Activated T-cell treated with anti-CD3 and anti-CD28 coated beads, Interleukin-2, amount 50 U/mL, for 1 hour (primary cell): ENCODE results near the gene SARDH.

ENCODE experiments used
- DNase-seq: peaks from one replicate; pipeline ENCODE4 v3.0.0-alpha.2; 2020

Gene SARDH, protein sequence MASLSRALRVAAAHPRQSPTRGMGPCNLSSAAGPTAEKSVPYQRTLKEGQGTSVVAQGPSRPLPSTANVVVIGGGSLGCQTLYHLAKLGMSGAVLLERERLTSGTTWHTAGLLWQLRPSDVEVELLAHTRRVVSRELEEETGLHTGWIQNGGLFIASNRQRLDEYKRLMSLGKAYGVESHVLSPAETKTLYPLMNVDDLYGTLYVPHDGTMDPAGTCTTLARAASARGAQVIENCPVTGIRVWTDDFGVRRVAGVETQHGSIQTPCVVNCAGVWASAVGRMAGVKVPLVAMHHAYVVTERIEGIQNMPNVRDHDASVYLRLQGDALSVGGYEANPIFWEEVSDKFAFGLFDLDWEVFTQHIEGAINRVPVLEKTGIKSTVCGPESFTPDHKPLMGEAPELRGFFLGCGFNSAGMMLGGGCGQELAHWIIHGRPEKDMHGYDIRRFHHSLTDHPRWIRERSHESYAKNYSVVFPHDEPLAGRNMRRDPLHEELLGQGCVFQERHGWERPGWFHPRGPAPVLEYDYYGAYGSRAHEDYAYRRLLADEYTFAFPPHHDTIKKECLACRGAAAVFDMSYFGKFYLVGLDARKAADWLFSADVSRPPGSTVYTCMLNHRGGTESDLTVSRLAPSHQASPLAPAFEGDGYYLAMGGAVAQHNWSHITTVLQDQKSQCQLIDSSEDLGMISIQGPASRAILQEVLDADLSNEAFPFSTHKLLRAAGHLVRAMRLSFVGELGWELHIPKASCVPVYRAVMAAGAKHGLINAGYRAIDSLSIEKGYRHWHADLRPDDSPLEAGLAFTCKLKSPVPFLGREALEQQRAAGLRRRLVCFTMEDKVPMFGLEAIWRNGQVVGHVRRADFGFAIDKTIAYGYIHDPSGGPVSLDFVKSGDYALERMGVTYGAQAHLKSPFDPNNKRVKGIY

DNA sequence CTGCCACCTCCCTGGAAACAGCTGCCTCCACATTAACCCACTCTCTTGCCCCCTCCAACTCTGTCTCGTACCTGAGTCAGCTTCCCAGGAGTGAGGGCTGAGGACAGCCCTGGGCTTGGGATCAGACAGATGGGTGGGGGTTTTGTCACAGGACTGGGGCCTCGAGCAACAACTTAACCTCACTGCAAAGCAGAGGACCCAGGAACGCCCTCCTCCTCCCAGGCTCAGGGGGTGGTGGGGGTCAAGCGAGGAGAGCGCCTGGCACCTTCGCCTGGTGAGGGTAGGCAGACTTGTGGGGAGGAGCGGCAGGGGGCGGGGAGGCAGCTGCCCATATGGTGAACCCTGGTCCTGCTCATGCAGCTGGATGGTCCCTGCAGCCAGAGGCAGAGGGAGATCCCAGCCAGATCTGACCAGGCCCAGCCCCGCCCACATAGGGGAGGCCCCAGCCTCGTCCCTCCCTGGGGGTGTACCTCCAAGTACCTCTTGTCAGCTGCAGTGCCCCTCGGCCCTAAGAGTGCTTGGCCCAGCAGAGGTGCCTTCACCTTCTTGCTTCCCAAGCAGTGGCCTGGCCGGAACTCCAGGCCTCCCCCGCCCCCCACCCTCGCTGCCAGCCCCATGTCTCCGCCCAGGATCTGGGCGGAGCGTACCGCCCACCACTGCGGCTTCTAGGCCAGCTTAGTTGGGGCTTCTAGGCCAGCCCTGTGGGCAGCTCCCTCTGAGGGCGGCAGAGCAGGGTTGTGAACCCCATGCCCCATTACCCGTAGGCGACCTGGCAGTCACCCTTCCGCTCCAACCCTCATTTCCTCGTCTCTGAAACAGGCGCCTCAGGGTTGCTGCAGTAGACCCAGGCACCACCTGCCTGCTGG lies at the start of gene SARDH:
Gene SARDH, minus strand, starts transcription at position 579 of the 866 bp plus-strand sequence. CDS start 4,179 bp downstream, outside the sequence.
- peak; percentile 54 for DNase-seq

- no peak for DNase-seq
Observed at GRCh38 chr9:133787754-133788025, 49.5 kb upstream of the SARDH start.

GRCh38 chr9:133786907-133787753 lies 49.0 kb upstream of the SARDH start:
- no peak for DNase-seq

- no peak for DNase-seq
Observed at GRCh38 chr9:133786371-133786753, 48.2 kb upstream of the SARDH start.

- DNase-seq = no peak
Observed at GRCh38 chr9:133785753-133786370, 47.7 kb upstream of the SARDH start.

GRCh38 chr9:133784731-133785561 lies 46.8 kb upstream of the SARDH start:
- no peak for DNase-seq

DNA sequence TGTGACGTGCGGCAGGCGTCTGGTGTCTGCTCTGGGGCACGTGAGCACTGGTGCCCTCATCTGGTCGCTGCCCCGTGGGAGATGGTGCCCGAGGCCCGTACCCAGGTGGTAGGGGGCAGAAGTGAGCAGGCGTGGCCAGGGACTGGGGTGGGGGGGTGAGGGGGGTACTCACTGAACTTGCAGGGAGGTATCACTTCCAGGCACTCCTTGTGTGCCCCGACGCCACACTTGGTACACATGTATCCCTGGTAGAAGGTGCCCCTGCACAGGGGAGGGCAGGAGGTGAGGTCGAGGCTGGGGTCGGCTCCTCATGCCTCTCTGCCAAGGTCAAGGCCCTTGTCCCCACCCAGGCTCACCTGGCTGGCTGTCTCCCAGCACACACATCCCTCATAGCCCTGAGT lies 45.2 kb upstream of the SARDH start:
- DNase-seq = no peak

GRCh38 chr9:133782157-133783130 lies 44.3 kb upstream of the SARDH start:
- peak; percentile 64 for DNase-seq

DNA sequence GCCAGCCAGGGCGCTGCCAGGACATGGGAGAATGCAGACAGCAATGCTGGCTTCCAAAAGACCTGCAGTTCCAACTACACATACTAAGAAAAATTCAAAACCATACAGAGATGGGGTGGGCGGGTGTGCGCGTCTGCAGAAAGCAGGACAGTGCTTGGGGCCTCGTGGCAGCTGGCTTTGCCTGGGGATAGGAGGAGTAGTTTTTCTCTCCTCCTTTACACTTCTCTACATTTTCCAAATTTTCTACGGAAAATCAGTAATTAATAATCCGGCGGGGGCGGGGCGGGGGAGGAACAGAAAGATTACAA lies 43.6 kb upstream of the SARDH start:
- no peak for DNase-seq

GRCh38 chr9:133780962-133781827 lies 43.0 kb upstream of the SARDH start:
- DNase-seq = no peak

GRCh38 chr9:133780404-133780945 lies 42.3 kb upstream of the SARDH start:
- no peak for DNase-seq

DNA sequence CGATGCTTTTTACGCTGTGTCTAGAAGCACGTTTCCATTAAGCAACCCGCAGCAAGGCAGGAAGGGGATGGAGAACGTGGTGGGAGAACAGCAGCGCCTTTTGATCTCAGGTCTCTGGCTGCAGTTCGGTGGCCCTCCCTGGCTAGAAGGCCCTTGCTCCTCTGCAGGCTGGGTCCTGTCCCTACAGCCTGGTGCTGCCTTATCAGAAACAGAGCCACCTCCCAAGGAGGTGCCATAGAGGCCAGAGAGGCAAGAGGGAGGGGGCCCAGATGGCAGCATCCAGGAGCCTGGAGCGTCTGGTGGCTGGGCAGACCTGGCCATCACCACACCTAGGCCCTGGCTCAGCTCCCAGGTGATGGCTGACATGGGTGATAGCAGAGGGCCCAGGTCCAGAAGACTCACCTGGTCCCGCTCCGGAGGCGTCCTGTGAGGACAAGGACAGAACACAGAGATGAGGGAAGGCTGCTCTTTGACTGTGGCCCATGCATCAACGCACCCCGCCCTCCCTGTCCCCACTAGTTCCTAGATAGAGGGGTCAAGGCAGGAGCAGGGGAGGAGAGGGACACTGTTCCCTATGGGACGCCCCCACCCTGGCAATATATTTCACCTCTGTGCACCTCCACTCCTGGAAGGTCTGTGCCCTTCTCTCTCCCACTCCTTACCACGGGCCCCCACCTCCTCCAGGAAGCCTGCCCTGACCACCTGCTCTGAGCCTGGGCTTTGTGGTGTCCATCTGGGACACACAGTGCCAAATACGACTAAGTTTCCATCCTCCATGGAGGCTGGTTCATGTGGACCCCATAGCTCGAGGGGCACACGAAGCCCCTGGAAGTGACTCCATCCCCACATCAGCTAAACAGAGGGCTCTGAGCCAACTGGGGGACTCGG lies 41.6 kb upstream of the SARDH start:
- DNase-seq = no peak

DNA sequence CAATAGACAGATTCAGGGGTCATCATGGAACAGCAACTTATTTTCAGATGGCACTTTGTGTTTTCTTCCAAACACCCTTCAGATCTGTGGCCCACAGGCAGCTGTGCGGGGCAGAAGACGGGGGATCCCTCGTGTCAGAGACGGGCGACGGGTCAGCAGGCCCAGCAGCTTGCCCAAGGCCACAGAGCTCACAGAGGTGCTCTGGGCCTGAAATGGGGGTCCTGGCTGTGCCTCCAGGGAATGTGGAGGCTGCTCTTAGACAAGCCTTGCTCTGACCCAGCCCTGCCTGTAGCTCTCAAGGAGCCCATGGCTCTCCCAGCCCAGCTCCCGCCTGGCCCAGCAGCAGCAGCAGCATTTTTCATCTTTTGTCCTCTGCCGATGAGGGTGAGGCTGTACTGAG lies 40.9 kb upstream of the SARDH start:
- DNase-seq = no peak

DNA sequence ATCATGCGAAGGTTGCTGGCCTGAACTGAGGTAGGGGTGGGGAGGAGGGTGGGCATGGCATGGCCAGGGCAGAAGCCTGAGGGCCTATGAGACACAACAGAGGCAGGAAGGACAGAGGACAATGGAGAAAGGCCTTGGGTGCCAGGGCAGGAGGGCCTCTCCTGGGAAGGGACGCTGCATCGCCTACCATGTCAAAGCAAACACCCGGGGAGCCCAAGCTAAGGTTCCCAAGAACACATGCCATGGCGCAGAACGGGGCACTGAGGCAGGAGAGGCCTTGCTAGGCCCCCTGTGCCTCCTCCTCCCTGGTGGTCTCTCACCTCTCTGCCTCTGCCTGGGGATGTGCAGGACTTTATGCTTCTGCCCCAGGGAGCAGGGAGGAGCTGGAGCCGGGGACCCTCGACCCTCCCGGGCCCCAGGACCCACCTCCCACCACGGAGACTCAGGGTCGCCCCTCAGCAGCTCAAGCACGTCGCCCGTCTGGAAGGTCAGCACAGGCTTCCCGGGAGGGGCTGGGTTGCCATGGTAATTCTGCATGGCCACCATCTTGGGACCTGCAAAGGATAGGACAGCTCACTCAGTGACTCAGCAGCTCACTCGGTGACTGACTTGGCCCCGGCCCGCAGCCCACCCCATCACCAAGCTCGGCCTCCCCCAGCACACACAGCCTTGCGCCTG lies 40.3 kb upstream of the SARDH start:
- no peak for DNase-seq

- DNase-seq = no peak
Observed at GRCh38 chr9:133777871-133778270, 39.7 kb upstream of the SARDH start.

- no peak for DNase-seq
Observed at GRCh38 chr9:133777068-133777791, 39.1 kb upstream of the SARDH start.
